ENCODE measurements around the gene HYI. TPM values are rescaled to one million over a fixed set of nuclear protein-coding genes. Genes with fewer than 3 reads are reported as not detected.

HYI gene
- total and polyA plus RNA-seq, 10 donors = 23.2 to 67.2 (median 40.7) TPM

DNA sequence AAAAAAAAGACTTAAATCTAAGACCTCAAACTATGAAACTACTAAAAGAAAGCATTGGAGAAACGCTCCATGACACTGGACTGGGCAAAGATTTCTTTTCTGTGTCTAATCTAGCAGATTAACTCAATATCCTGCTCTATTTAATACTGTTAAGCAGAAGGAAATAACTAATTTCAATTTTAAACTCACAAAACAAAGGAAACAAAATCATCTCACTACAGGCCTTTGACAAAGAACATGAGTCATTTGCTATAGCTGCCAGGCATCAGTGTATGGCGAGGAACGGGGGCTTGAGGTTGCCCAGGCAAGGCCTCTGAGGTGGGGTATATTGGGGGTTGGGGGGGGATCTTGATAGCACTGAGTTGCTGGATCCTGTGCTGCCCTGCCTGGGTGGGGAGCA, 43.2 kb downstream of the HYI start:
- Histone ChIP-seq H3K9me3 (no peaks in the 10 kb centered on the region), H3K4me1 (peaks cover 0 to 5% (median 0%) of the 10 kb centered on the region in 6 donors), H3K36me3 (peaks cover 0 to 77% (median 51%) of the 10 kb centered on the region in 6 donors), H3K27me3 (replicated peaks in 1 of 7) (no peaks in the 10 kb centered on the region), H3K4me3 (no peak overlapping the region), H3K27ac (no peak overlapping the region)
- intact Hi-C loops (cut with DNase I; ENCODE audit: low total_unique reads) = no loop called here
- DNase-seq = no peak
- 80 to 97% (median 97%) methylated on average over 3 of the region's 3 CpGs for WGBS, 5 donors
- TF ChIP-seq, protein P1, sequence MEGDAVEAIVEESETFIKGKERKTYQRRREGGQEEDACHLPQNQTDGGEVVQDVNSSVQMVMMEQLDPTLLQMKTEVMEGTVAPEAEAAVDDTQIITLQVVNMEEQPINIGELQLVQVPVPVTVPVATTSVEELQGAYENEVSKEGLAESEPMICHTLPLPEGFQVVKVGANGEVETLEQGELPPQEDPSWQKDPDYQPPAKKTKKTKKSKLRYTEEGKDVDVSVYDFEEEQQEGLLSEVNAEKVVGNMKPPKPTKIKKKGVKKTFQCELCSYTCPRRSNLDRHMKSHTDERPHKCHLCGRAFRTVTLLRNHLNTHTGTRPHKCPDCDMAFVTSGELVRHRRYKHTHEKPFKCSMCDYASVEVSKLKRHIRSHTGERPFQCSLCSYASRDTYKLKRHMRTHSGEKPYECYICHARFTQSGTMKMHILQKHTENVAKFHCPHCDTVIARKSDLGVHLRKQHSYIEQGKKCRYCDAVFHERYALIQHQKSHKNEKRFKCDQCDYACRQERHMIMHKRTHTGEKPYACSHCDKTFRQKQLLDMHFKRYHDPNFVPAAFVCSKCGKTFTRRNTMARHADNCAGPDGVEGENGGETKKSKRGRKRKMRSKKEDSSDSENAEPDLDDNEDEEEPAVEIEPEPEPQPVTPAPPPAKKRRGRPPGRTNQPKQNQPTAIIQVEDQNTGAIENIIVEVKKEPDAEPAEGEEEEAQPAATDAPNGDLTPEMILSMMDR (IDR thresholded peaks at IDR 0.05 in 8 of 11, conservative IDR thresholded peaks at IDR 0.05 in 3 of 11) = no peak
- TF ChIP-seq POLR2A (IDR thresholded peaks at IDR 0.05) = no peak
- TF ChIP-seq POLR2AphosphoS5 (IDR thresholded peaks at IDR 0.05) = no peak

DNA sequence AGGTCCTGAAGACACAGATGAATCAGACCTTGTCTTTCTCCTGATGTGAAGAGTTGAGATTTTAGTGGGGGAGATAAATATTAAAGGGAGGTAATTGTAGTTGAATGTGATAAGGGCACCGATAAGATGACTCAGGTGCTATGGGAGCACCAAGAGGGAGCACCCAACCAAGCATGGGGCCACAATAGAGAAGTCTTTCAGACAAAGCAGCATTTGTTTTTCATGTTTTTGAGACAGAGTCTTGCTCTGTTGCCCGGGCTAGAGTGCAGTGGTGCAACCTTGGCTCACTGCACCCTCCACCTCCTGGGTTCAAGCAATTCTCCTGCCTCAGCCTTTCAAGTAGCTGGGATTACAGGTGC, 47.9 kb downstream of the HYI start:
- H3K36me3 ChIP-seq = peaks cover 5 to 89% (median 70%) of the 10 kb centered on the region in 6 donors
- H3K4me3 ChIP-seq = no peak overlapping the region
- no peak for DNase-seq
- TF ChIP-seq POLR2A (IDR thresholded peaks at IDR 0.05) (no peak), POLR2AphosphoS5 (IDR thresholded peaks at IDR 0.05) (no peak)
- TF ChIP-seq, protein P1 (IDR thresholded peaks at IDR 0.05 in 8 of 11, conservative IDR thresholded peaks at IDR 0.05 in 3 of 11) = no peak
- H3K27me3 ChIP-seq (replicated peaks in 1 of 7) = no peaks in the 10 kb centered on the region
- intact Hi-C loops (cut with DNase I; ENCODE audit: low total_unique reads) = no loop called here
- H3K4me1 ChIP-seq = peaks cover 0 to 24% (median 8%) of the 10 kb centered on the region in 6 donors
- no peaks in the 10 kb centered on the region for H3K9me3 ChIP-seq
- no peak overlapping the region for H3K27ac ChIP-seq
- WGBS, 5 donors = 95 to 100% (median 97%) methylated on average over 2 of the region's 2 CpGs

DNA sequence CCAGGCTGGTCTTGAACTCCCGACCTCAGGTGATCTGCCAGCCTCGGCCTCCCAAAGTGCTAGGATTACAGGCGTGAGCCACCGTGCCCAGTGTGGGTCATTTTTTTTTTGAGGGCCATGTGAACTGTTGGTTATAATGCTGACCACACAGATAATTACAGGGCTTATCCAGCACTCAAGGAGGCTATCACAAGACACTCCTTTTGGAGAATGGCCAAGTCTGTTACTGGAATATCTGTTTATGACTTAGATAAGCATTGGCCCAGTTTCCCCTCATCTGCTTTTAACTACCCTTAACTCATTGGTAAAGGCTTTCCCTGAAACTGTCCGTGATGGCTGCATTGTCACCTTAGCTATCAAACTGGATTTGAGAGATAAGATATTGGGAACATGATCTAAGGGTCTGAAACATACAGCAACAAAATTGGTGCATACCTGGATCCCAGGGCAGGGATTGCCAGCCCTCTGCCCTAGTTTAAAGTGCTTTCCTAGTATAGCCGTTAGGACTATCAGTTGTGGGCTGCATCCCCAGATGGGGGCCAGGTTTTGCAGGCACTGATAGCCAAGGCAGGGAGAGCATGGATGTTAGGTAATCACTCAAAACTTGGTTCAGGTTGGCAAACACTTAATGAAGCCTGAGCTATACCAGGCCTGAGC, 48.4 kb downstream of the HYI start:
- TF ChIP-seq, protein P1 (IDR thresholded peaks at IDR 0.05 in 8 of 11, conservative IDR thresholded peaks at IDR 0.05 in 3 of 11) = no peak
- TF ChIP-seq POLR2AphosphoS5 (IDR thresholded peaks at IDR 0.05) (no peak), POLR2A (IDR thresholded peaks at IDR 0.05) (no peak)
- DNase-seq = no peak
- Histone ChIP-seq H3K27me3 (replicated peaks in 1 of 7) (no peaks in the 10 kb centered on the region), H3K36me3 (peaks cover 5 to 89% (median 68%) of the 10 kb centered on the region in 6 donors), H3K9me3 (no peaks in the 10 kb centered on the region), H3K4me3 (no peak overlapping the region), H3K4me1 (peaks cover 0 to 24% (median 8%) of the 10 kb centered on the region in 6 donors), H3K27ac (no peak overlapping the region)
- 85 to 95% (median 89%) methylated on average over 5 to 6 of the region's 6 CpGs for WGBS, 5 donors
- intact Hi-C loops (cut with DNase I; ENCODE audit: low total_unique reads) = no loop called here

DNA sequence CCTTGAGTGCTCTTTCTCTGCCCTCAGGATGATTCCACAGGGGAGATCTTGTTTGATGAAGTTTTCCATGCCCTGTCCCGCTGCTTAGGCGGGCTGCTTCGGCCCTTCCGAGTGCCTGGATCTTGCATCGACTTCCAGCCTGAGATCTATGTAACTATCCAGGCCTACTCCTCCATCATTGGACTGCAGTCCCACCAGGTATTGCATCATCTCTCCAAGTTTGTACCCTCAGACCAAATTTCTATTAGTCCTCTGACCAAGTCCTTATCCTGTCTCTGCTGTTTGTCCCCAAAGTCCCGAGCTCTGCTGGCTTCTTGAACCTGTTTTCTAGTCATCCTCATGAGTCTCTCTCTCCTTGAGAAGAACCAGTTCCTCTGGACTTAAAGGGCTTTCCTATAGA, 49.4 kb downstream of the HYI start:
- no peak overlapping the region for H3K4me3 ChIP-seq
- 96 to 99% (median 98%) methylated on average over 5 to 6 of the region's 6 CpGs for WGBS, 5 donors
- no peak overlapping the region for H3K27ac ChIP-seq
- H3K27me3 ChIP-seq (replicated peaks in 1 of 7) = no peaks in the 10 kb centered on the region
- intact Hi-C loops (cut with DNase I; ENCODE audit: low total_unique reads) = no loop called here
- no peaks in the 10 kb centered on the region for H3K9me3 ChIP-seq
- H3K36me3 ChIP-seq = peaks cover 5 to 86% (median 62%) of the 10 kb centered on the region in 6 donors
- peaks cover 0 to 24% (median 8%) of the 10 kb centered on the region in 6 donors for H3K4me1 ChIP-seq
- TF ChIP-seq POLR2AphosphoS5 (IDR thresholded peaks at IDR 0.05) (no peak), POLR2A (IDR thresholded peaks at IDR 0.05) (no peak)
- TF ChIP-seq, protein P1 (IDR thresholded peaks at IDR 0.05 in 8 of 11, conservative IDR thresholded peaks at IDR 0.05 in 3 of 11) = no peak
- no peak for DNase-seq

All from spleen (tissue), 11 donors.